Mucosa of descending colon (tissue), 3 donors: ENCODE data around the gene DAAM1. TPM values are rescaled to one million over a fixed set of nuclear protein-coding genes. Genes with fewer than 3 reads are reported as not detected.
A peak's percentile ranks its signal among the peaks of the same experiment; 100 is the strongest.

Source experiments
- ATAC-seq: fragments of 200-7000 bp; cut with Tn5 transposase; one replicate; pipeline ENCODE4 v1.9.1; 2020; ENCODE audit warnings: mild to moderate bottlenecking, moderate library complexity
- DNase-seq, 3 donors: peaks; one replicate each; pipeline ENCODE4 v3.0.0-alpha.2; 2020
- H3K36me3 ChIP-seq: fragments of 200-600 bp; one replicate; pipeline ENCODE4 v1.8.0; 2021; ENCODE audit warnings: low read depth, mild to moderate bottlenecking
- H3K4me1 ChIP-seq: fragments of 200-600 bp; one replicate; pipeline ENCODE4 v1.8.0; 2021; ENCODE audit warnings: low read depth, mild to moderate bottlenecking
- H3K4me3 ChIP-seq: fragments of 200-600 bp; one replicate; pipeline ENCODE4 v1.8.0; 2021; ENCODE audit warnings: mild to moderate bottlenecking
- H3K9me3 ChIP-seq: fragments of 200-600 bp; one replicate; pipeline ENCODE4 v1.8.0; 2021; ENCODE audit warnings: mild to moderate bottlenecking
- CTCF ChIP-seq: fragments of 200-600 bp; IDR thresholded peaks from one replicate; pipeline ENCODE4 v1.8.0; 2022; ENCODE audit warnings: antibody characterized with exemption, mild to moderate bottlenecking
- intact Hi-C, 2 donors: fragments of 100-400 bp; cut with DNase I in 1 of 2; cut with micrococcal nuclease in 1 of 2; formaldehyde crosslinking; loops; one replicate each; pipeline versions ENCODE4 v1.11.0 to v1.11.1; 2022; cut with DNase I, micrococcal nuclease
- total RNA-seq, 3 donors: library from RNA; stranded (reverse); fragmentation: NEBNext Ultra II Directional in 2 of 3; extraction: Animal tissue kit (Norgen Biotek cat#: 25700) in 2 of 3; gene quantifications; one replicate each; pipeline versions ENCODE4 v1.2.1 to v1.2.4, GENCODE V29; 2021 to 2023
- donor health status: DM: no; HTN: no; CAD: no; lungs with moderate emphysema.
- donor health status: DM: no; HTN: no; CAD: no.
- donor health status: DM: no; HTN: yes; CAD: no.

Gene DAAM1
- total RNA-seq, 3 donors from 2014 or later = 41.0 to 85.4 (median 49.6) TPM

GRCh38 chr14:59352961-59353360 is 164.5 kb downstream of the DAAM1 start:
- ATAC-seq = no peak
- Histone ChIP-seq H3K9me3 (no peaks in the 10 kb centered on the region), H3K4me1 (no peaks in the 10 kb centered on the region), H3K36me3 (no peaks in the 10 kb centered on the region), H3K4me3 (no peak overlapping the region)
- TF ChIP-seq CTCF = no peak
- no peak for DNase-seq
- intact Hi-C loops = no loop called here

DNA sequence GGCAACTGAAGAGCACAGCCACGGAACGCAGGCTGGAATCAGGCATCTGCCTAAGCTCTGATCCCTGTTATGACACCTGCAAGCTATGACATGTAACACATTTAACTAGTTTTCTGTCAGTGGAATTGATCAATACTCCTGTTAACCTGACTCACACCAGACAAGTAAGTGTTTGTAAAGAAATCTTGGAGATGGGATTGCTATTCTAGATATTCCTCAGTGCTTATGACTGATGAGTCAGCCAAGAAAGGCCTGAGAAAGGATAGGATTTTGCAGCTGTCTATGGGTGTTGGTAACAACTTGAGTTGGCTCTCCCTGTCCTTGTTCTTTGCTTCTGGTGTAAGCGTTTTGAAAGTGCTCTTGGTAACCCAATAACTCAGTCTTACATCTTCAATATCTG is 166.2 kb downstream of the DAAM1 start:
- no peak overlapping the region for H3K4me3 ChIP-seq
- no peak for DNase-seq
- TF ChIP-seq CTCF = no peak
- H3K4me1 ChIP-seq = peaks cover 11% of the 10 kb centered on the region
- intact Hi-C loops = no loop called here
- ATAC-seq = no peak
- no peaks in the 10 kb centered on the region for H3K9me3 ChIP-seq
- no peaks in the 10 kb centered on the region for H3K36me3 ChIP-seq

DNA sequence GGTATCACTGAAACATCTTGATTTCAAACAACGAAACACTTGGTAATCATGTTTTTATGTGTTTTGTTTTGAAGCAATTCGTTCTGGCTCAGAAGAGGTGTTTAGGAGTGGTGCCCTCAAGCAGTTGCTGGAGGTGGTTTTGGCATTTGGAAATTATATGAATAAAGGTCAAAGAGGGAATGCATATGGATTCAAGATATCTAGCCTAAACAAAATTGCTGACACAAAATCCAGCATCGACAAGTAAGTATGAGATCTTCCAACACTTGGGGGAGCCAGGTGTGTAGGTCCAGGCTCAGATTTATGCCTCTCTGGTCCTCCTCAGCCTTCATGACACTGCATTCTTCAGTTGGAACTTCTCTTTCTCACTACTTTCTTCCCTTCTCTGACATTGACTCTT is 166.6 kb downstream of the DAAM1 start:
- intact Hi-C loops = no loop called here
- Histone ChIP-seq H3K9me3 (no peaks in the 10 kb centered on the region), H3K36me3 (no peaks in the 10 kb centered on the region), H3K4me1 (peaks cover 15% of the 10 kb centered on the region), H3K4me3 (no peak overlapping the region)
- no peak for DNase-seq
- no peak for ATAC-seq
- no peak for TF ChIP-seq CTCF

DNA sequence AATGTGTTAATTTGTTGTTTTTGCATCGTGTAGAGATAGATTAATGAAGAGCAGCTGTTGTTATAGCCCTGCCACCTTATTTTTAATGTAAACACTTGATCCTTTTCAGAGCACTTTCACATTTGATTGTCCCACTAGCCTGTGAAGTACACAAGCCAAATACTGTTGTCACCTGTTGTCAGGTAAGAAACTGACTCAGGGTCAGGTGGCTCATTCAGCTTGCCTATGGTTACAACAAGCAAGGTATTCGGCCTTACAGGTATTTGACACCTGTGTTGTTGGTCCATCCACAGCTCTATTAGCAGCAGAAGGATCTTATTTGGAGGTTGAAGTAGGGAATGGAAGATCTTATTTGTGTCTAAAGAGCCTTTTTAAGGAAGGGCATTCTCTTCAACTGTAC is 167.8 kb downstream of the DAAM1 start:
- Histone ChIP-seq H3K36me3 (no peaks in the 10 kb centered on the region), H3K9me3 (no peaks in the 10 kb centered on the region), H3K4me1 (peaks cover 16% of the 10 kb centered on the region), H3K4me3 (no peak overlapping the region)
- no peak for DNase-seq
- no peak for ATAC-seq
- intact Hi-C loops = no loop called here
- no peak for TF ChIP-seq CTCF

DNA sequence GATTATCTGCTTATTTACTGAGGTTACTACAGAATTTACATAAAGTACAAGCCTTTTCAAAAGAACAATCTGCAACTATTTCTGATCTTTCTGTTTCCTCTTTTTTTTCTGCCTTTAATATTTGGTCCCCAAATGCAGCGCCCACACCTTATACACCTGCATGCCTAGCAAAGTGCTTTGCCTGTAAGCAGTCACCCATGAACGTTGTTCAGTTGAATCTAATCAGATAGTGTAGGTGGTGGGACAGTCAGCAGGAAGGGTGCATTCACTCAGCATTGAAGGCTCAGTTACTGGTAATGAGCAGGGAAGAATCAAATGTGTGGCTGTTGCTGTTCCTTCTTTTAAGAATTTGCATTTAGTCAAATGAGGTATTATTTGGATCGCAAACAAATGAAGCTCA is 168.3 kb downstream of the DAAM1 start:
- no peak for ATAC-seq
- H3K36me3 ChIP-seq = no peaks in the 10 kb centered on the region
- TF ChIP-seq CTCF = no peak
- peaks cover 16% of the 10 kb centered on the region for H3K4me1 ChIP-seq
- H3K9me3 ChIP-seq = no peaks in the 10 kb centered on the region
- DNase-seq = no peak
- intact Hi-C loops = no loop called here
- no peak overlapping the region for H3K4me3 ChIP-seq

GRCh38 chr14:59358102-59358501 is 169.6 kb downstream of the DAAM1 start:
- H3K4me1 ChIP-seq = peaks cover 16% of the 10 kb centered on the region
- intact Hi-C loops = no loop called here
- no peaks in the 10 kb centered on the region for H3K9me3 ChIP-seq
- DNase-seq = no peak
- no peak overlapping the region for H3K4me3 ChIP-seq
- no peak for TF ChIP-seq CTCF
- no peaks in the 10 kb centered on the region for H3K36me3 ChIP-seq
- peak; percentile 6 for ATAC-seq
